ENCODE results near the gene CASP3.

The CASP3 gene

GRCh38 chr4:184588893-184589292 lies 60.4 kb downstream of the CASP3 start:
- TF ChIP-seq CTCF (IDR thresholded peaks at IDR 0.05): no peak
- H3K4me1 ChIP-seq (ENCODE audit: control insufficient read depth in 1 of 2, insufficient read depth in 1 of 2, low read depth in 1 of 2, low read length in 1 of 2): no peaks in the 10 kb centered on the region
- no peak overlapping the region for H3K4me3 ChIP-seq (ENCODE audit: low read depth in 1 of 2, low read length in 1 of 2)
- no peaks in the 10 kb centered on the region for H3K27me3 ChIP-seq
- no peaks in the 10 kb centered on the region for H3K36me3 ChIP-seq
- no peak overlapping the region for H3K27ac ChIP-seq
- H3K9me3 ChIP-seq: no peaks in the 10 kb centered on the region

GRCh38 chr4:184587701-184588100 lies 61.5 kb downstream of the CASP3 start:
- H3K4me1 ChIP-seq (ENCODE audit: control insufficient read depth in 1 of 2, insufficient read depth in 1 of 2, low read depth in 1 of 2, low read length in 1 of 2): no peaks in the 10 kb centered on the region
- H3K36me3 ChIP-seq: no peaks in the 10 kb centered on the region
- no peaks in the 10 kb centered on the region for H3K27me3 ChIP-seq
- TF ChIP-seq CTCF (IDR thresholded peaks at IDR 0.05): no peak
- H3K27ac ChIP-seq: no peak overlapping the region
- no peaks in the 10 kb centered on the region for H3K9me3 ChIP-seq
- H3K4me3 ChIP-seq (ENCODE audit: low read depth in 1 of 2, low read length in 1 of 2): no peak overlapping the region

- Histone ChIP-seq H3K4me1 (ENCODE audit: control insufficient read depth in 1 of 2, insufficient read depth in 1 of 2, low read depth in 1 of 2, low read length in 1 of 2) (no peaks in the 10 kb centered on the region), H3K27ac (no peak overlapping the region), H3K9me3 (no peaks in the 10 kb centered on the region), H3K27me3 (no peaks in the 10 kb centered on the region), H3K36me3 (no peaks in the 10 kb centered on the region), H3K4me3 (ENCODE audit: low read depth in 1 of 2, low read length in 1 of 2) (no peak overlapping the region)
- TF ChIP-seq CTCF (IDR thresholded peaks at IDR 0.05): no peak
Observed at GRCh38 chr4:184587221-184587620, 62.0 kb downstream of the CASP3 start.

GRCh38 chr4:184583738-184584502 lies 65.3 kb downstream of the CASP3 start:
- H3K4me1 ChIP-seq (ENCODE audit: control insufficient read depth in 1 of 2, insufficient read depth in 1 of 2, low read depth in 1 of 2, low read length in 1 of 2): no peaks in the 10 kb centered on the region
- no peaks in the 10 kb centered on the region for H3K36me3 ChIP-seq
- H3K27me3 ChIP-seq: no peaks in the 10 kb centered on the region
- H3K27ac ChIP-seq: no peak overlapping the region
- H3K9me3 ChIP-seq: no peaks in the 10 kb centered on the region
- TF ChIP-seq CTCF (IDR thresholded peaks at IDR 0.05): no peak
- H3K4me3 ChIP-seq (ENCODE audit: low read depth in 1 of 2, low read length in 1 of 2): no peak overlapping the region
